A549 treated with ZK216348 at 1 μM for 4 hours (cell line): Measurements from ENCODE around the gene DGKG. TPM values are rescaled to one million over a fixed set of nuclear protein-coding genes. Genes with fewer than 3 reads are reported as not detected.

Source experiments
- total RNA-seq: library from RNA; stranded (reverse); fragments of 200-300 nt; extraction: Qiagen RNA extraction; gene quantifications from 5 replicates; pipeline ENCODE4 v1.2.3, GENCODE V29; 2022; ENCODE audit warnings: low read depth

The DGKG gene
- total RNA-seq, result 7.6 to 16.1 TPM (median 9.5 TPM) in 5 replicates

GRCh38 chr3:186361762-186362536 is at the start of gene DGKG:
Gene DGKG, minus strand, starts transcription at chr3:186362234. Its CDS starts 41,775 bp downstream, at chr3:186320459.

GRCh38 chr3:186108941-186109865 is 252.8 kb downstream of the DGKG start, which contains the start of gene ETV5:
Gene ETV5, minus strand, starts transcription at chr3:186109089. Its CDS starts 3,221 bp downstream, at chr3:186105868.

Other genes with a start within 250 kb of the DGKG start
- 0.27 to 0.81 TPM (median 0.43 TPM) in 5 replicates for gene CRYGS, start 182.1 kb upstream of the DGKG start, total RNA-seq
- gene TBCCD1, start 205.1 kb upstream of the DGKG start, total RNA-seq, result 5.2 to 6.9 TPM (median 6.6 TPM) in 5 replicates
- 51.3 to 59.7 TPM (median 56.3 TPM) in 5 replicates for gene DNAJB11, start 208.5 kb upstream of the DGKG start, total RNA-seq